K562 (cell line): Measurements from ENCODE around the gene ACKR1. TPM values are rescaled to one million over a fixed set of nuclear protein-coding genes. Genes with fewer than 3 reads are reported as not detected.
A peak's percentile ranks its signal among the peaks of the same experiment; 100 is the strongest.

Experiments
- BRD9 ChIP-seq: fragments of 450-650 bp; IDR thresholded peaks from 2 replicates; pipeline ENCODE4 v1.6.1; 2018; ENCODE audit warnings: low read depth; ENCODE audit not compliant: partially characterized antibody
- BRF1 ChIP-seq: IDR thresholded peaks from 3 replicates; pipeline ENCODE4 v1.6.1; 2011; ENCODE audit warnings: borderline replicate concordance, mild to moderate bottlenecking; ENCODE audit not compliant: insufficient read length; ENCODE audit errors: extremely low read depth
- CC2D1A ChIP-seq: fragments of 450-650 bp; IDR thresholded peaks from 2 replicates; pipeline ENCODE4 v1.6.1; 2017; ENCODE audit warnings: mild to moderate bottlenecking
- CTCF ChIP-seq, 3 experiments: IDR thresholded peaks in 2 of 3; conservative IDR thresholded peaks in 1 of 3; 2 replicates each; pipeline ENCODE4 v1.5.1; 2011 to 2012; ENCODE audit warnings: low read length in 3 of 3, mild to moderate bottlenecking in 3 of 3, control low read depth in 2 of 3, improper control_type of control experiment in 1 of 3, inconsistent platforms in 1 of 3, low read depth in 1 of 3, mixed read lengths in 1 of 3, moderate library complexity in 1 of 3; ENCODE audit not compliant: insufficient read depth in 2 of 3
- DEAF1 ChIP-seq: fragments of 450-650 bp; formaldehyde crosslinking; IDR thresholded peaks from 2 replicates; pipeline ENCODE4 v1.4.0; 2020; ENCODE audit warnings: mild to moderate bottlenecking, moderate library complexity
- HBP1 ChIP-seq: fragments of 450-650 bp; formaldehyde crosslinking; IDR thresholded peaks from 2 replicates; pipeline ENCODE4 v1.4.0; 2022; ENCODE audit warnings: missing genetic modification characterization
- HNRNPLL ChIP-seq: fragments of 200-400 bp; formaldehyde crosslinking; IDR thresholded peaks from 2 replicates; pipeline ENCODE4 v1.6.1; 2017; ENCODE audit warnings: low read length, low read depth, mild to moderate bottlenecking; ENCODE audit not compliant: poor library complexity, severe bottlenecking
- NR1H2 ChIP-seq: sonication (generic); formaldehyde crosslinking; IDR thresholded peaks from 2 replicates; pipeline ENCODE4 v1.4.0; 2020; ENCODE audit warnings: mild to moderate bottlenecking, missing genetic modification reagents
- PCBP1 ChIP-seq: fragments of 200-400 bp; formaldehyde crosslinking; IDR thresholded peaks from 2 replicates; pipeline ENCODE4 v1.6.1; 2018; ENCODE audit warnings: mild to moderate bottlenecking, low read depth, low read length; ENCODE audit not compliant: poor library complexity, severe bottlenecking
- REST ChIP-seq, 2 experiments: fragments of 450-650 bp; formaldehyde crosslinking in 1 of 2; IDR thresholded peaks; 2 replicates each; pipeline versions ENCODE4 v1.4.0 to v1.6.1; 2014 to 2020; ENCODE audit warnings: mild to moderate bottlenecking in 2 of 2, borderline replicate concordance in 1 of 2, low read depth in 1 of 2
- RUNX1 ChIP-seq: sonication (generic); IDR thresholded peaks from 2 replicates; pipeline ENCODE4 v1.6.1; 2016; ENCODE audit warnings: antibody characterized with exemption, low read depth
- SMC3 ChIP-seq: conservative IDR thresholded peaks from 2 replicates; pipeline ENCODE4 v1.6.1; 2011; ENCODE audit warnings: low read depth, low read length, improper control_type of control experiment; ENCODE audit not compliant: insufficient read depth
- TAF15 ChIP-seq: fragments of 200-400 bp; formaldehyde crosslinking; IDR thresholded peaks from 2 replicates; pipeline ENCODE4 v1.6.1; 2017; ENCODE audit warnings: mild to moderate bottlenecking, low read depth, low read length, moderate library complexity
- polyA plus RNA-seq, 8 experiments: library from polyadenylated mRNA; depleted of rRNA in 4 of 8; stranded (reverse) in 5 of 8; unstranded in 3 of 8; fragments of >200 nt; fragmentation: Nextera tagmentation in 2 of 8; fragmentation: Illumina TruSeq in 1 of 8; extraction: Ambion mirVana in 2 of 8; extraction: Trizol in 1 of 8; gene quantifications; 2 replicates each; pipeline versions ENCODE4 v1.2.1 to v1.2.3, GENCODE V29; 2011 to 2014; ENCODE audit warnings: inconsistent platforms in 1 of 8, missing spikeins in 1 of 8
- total RNA-seq, 7 experiments: library from RNA; depleted of rRNA in 6 of 7; stranded (reverse); fragments of >200 nt in 6 of 7; fragmentation: Illumina TruSeq in 2 of 7; extraction: Trizol in 2 of 7; gene quantifications; 2 replicates each; pipeline versions ENCODE4 v1.2.1 to v1.2.3, GENCODE V29; 2011 to 2021; ENCODE audit warnings: low replicate concordance in 1 of 7

Gene ACKR1
- total and polyA plus RNA-seq, 9 of the 15 experiments (the other 6 are each of a cell fraction or from before 2014, with no cell fraction given), result 0.07 to 0.64 (median 0.18) TPM

- peak; percentile 99 to 100 (median 100) for TF ChIP-seq CTCF (IDR thresholded peaks at IDR 0.05 in 2 of 3, conservative IDR thresholded peaks at IDR 0.05 in 1 of 3; ENCODE audit: insufficient read depth in 2 of 3, low read depth in 1 of 3, low read length in 3 of 3)
- TF ChIP-seq HBP1 (CRISPR knock-in tag), result 0 out of 2 replicates have a peak, but pooled peaks have one; percentile 45
- TF ChIP-seq BRD9, result no peak
- peak; percentile 93 for TF ChIP-seq REST (IDR thresholded peaks at IDR 0.05; ENCODE audit: borderline replicate concordance)
- TF ChIP-seq REST (CRISPR knock-in tag; IDR thresholded peaks at IDR 0.05; ENCODE audit: low read depth), result no peak
- peak; percentile 99 for TF ChIP-seq DEAF1
- TF ChIP-seq CC2D1A, result peak; percentile 94
- TF ChIP-seq PCBP1, result no peak
- no peak for TF ChIP-seq NR1H2 (CRISPR knock-in tag)
- no peak for TF ChIP-seq HNRNPLL
- TF ChIP-seq BRF1, result no peak
- TF ChIP-seq RUNX1, result no peak
- peak; percentile 99 for TF ChIP-seq SMC3
- no peak for TF ChIP-seq TAF15
Measured at GRCh38 chr1:159161001-159161718, 43.5 kb upstream of the ACKR1 start (continued).
